Hematopoietic multipotent progenitor cell treated with erythropoietin and hydrocortisone succinate and interleukin-3 and kit ligand, for 8 days (in vitro differentiated cells): ENCODE data around the gene PNMA8C.

Experiments
- DNase-seq: peaks from one replicate; pipeline ENCODE4 v3.0.0-alpha.2; 2015

PNMA8C gene

DNA sequence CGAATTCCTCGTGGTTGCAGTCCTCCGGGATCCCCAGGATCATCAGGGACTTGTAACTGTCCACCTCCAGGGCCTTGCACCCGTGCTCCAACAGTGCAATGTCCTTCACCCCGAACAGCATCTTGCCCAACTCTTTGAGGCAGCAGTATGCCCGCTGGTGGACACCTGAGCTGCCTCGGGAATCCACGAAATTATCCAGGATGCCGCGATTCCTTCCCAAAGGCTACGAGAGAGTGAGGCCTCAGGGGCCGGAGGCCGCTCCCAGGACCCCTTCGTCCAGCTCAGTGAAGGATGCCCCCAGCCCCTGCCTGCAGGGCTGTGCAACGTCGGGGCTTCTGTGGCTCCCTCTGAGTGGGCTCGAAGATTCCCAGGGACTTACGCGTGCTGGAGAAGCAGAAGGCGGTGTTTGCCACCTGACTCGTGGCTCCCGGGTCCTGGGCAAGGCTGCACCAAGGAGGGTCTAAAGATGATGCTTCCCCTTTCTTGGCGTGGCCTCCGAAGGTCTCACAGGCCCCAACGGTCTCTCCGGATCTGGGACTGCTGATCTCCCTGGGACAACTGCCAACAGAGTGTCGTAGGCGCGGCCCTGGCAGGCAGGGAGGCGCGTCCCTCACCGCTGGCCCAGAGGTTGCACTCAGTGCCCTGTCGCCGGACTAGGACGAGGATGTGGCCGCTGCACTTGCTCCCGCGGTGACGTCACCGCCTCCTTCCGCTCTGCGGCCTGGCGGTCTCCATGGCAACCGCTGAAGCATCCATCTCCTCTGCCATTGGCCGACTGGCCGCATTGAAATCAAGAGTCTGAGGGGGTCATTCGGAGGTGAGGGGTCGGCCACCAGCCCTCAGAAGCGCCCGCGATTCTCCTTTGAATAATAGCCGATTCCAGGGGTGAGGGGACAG is at the start of gene PNMA8C:
TSS of gene PNMA8C (minus strand) at position 698 of the 897 bp plus-strand sequence. CDS start at position 121, 577 bp downstream.
- DNase-seq, result peak; percentile 71

DNA sequence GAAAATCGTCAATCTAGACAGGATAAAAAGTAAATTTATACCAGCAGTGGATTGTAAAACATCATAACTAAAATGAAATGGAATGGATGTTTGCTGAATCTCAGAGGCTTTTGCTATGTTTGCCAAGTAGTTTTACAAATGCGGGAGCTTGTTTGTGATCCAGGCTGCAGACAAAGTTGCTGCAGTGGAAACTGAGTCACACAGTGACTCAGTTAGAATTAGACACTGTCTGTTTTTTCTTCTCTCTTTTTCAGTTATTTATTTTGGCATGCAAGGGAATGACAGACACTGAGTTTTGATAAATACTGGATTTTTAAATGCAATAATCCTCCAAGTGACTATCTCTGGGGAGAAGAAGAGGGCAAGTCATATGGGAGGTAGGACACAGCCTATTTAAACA is 47.2 kb upstream of the PNMA8C start:
- no peak for DNase-seq

- no peak for DNase-seq
These were observed 45.5 kb upstream of the PNMA8C start for GRCh38 chr19:46474211-46474610.

GRCh38 chr19:46472592-46472991 is 43.9 kb upstream of the PNMA8C start:
- DNase-seq, result no peak

GRCh38 chr19:46471811-46472543 is 43.2 kb upstream of the PNMA8C start:
- DNase-seq, result no peak

DNA sequence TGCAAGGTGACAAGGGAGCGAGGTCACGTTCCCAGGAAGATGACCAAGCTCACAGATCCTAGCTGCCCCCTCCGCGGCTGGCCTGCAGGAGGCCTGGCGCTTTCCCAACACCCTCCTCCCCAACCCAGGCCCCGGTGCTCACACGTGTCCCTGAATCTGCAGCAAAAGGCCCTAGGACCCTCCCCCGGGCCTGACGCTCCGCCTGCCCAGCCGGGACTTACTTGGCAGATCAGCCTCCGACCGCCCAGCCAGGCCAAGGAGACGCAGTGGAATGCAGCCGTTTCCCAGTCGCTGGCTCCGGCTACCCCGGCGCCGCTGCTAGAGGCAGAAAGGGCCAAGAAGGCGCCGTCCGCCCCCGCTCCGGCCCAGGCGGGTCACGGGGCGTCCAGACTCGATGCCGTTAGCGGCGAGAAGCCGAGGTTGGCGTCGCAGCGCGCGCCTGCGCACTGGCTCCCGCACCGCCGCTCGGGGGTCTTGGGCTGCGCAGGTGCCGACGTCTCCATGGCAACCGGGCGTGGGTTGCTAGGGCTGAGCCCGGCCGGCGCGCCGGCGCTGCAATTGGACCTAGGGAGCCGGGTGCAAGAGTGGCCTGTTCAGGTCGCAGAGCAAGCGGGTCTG is 42.5 kb upstream of the PNMA8C start, which contains the start of gene PNMA8A:
TSS of gene PNMA8A (minus strand) at position 448 of the 618 bp plus-strand sequence. CDS start 528 bp downstream, outside the sequence.
- no peak for DNase-seq

- no peak for DNase-seq
These were observed 41.6 kb upstream of the PNMA8C start for GRCh38 chr19:46470376-46470775.

- DNase-seq, result no peak
These were observed 40.9 kb upstream of the PNMA8C start for GRCh38 chr19:46469541-46470185.

- DNase-seq, result no peak
These were observed 37.9 kb upstream of the PNMA8C start for GRCh38 chr19:46466536-46467196.

- DNase-seq, result no peak
These were observed 34.8 kb upstream of the PNMA8C start for GRCh38 chr19:46463516-46463915.

GRCh38 chr19:46461537-46461936 is 32.8 kb upstream of the PNMA8C start:
- DNase-seq, result no peak

DNA sequence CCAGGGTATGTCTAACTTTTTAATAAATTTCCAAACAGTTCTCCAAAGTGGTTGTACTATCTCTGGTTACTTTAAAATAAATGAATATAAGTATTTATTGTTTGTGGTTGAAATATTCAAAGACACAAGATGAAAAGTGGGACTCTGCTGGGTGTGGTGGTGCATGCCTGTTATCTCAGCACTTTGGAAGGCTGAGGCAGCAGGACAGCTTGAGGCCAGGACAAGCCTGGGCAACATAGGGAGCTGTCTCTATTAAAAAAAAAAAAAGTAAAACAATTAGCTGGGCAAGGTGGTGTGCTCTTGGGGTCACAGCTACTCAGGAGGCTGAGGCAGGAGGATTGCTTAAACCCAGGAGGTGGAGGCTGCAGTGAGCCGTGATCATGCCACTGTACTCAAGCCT is 32.2 kb upstream of the PNMA8C start:
- peak; percentile 9 for DNase-seq

DNA sequence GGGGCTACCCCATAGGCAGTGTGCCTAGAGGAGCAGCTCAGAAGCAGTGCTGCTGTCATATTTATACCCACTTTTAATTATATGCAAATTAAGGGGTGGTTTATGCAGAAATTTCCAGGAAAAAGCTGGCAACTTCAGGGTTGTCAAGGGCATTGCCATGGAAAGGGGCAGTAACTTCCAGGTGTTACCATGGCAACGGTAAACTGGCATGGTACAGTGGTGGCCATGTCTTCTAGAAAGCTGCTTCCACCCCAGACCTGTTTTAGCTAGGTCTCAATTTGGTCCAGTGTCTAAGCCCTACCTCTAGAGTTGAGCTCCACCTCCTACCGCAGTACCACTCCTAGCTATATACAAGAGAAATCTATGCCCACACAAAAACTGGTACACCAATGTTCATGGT is 31.3 kb upstream of the PNMA8C start:
- no peak for DNase-seq

DNA sequence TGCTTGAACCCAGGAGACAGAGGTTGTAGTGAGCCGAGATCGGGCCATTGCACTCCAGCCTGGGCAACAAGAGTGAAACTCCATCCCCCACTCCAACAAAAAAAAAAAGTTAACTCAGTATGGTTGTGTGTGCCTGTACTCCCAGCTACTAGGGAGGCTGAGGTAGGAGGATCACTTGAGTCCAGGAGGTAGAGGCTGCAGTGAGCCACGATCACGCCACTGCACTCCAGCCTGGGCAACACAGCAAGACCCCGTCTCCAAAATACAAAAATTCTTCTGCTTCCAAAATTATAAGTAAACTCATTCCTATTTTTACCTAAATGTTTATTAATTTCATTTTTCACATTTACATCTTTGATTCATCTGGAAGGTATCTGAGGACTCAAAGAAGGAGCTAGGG is 28.2 kb upstream of the PNMA8C start:
- DNase-seq, result no peak

GRCh38 chr19:46454244-46454643 is 25.5 kb upstream of the PNMA8C start:
- no peak for DNase-seq

- no peak for DNase-seq
These were observed 24.9 kb upstream of the PNMA8C start for GRCh38 chr19:46453661-46454060.

DNA sequence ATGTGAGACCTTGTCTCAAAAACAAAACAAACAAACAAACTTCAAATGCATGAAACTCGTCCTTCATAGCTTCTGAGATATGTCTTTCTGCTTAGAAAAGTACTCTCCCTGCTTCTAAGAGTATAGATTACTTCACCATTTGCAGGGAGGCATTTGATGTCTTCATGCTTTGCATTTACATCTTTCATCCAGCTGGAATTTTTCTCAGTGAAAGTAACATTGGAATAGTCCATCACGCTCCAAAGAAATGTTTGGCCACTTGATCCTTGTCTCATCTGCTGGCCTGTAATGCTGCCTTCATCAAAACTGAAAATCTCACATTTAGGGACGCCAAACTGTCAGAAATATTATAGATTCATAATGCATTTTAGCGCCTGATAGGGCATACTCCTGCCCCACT is 23.4 kb upstream of the PNMA8C start:
- DNase-seq, result no peak

- no peak for DNase-seq
These were observed 22.6 kb upstream of the PNMA8C start for GRCh38 chr19:46451352-46451751.

GRCh38 chr19:46450737-46451136 is 22.0 kb upstream of the PNMA8C start:
- no peak for DNase-seq

GRCh38 chr19:46449228-46449627 is 20.5 kb upstream of the PNMA8C start:
- no peak for DNase-seq

- no peak for DNase-seq
These were observed 19.9 kb upstream of the PNMA8C start for GRCh38 chr19:46448601-46449000.

DNA sequence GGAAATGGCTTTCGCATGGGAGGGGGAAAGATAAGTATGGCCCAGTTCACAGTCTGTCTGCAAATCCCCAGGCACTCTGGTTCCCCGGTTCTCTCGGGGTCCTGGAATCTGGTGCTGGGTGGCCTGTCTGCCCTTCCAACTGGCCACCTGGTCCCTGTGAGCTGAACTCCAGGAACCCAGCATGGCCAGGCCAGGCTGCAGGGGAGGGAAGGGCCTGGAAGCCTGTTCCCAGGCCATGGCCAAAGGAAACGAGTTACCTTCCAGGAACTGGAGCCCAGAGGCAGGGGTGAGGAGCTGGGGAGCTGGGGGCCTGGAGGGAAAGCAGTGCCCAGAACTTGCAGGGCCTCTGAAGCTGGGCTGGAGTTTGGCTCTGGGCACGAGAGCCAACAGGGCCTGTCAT is 19.1 kb upstream of the PNMA8C start:
- no peak for DNase-seq
